Measurements from ENCODE around the gene RHEB.

The RHEB gene

GRCh38 chr7:151422212-151422611 lies 97.5 kb downstream of the RHEB start:
- TF ChIP-seq CTCF (IDR thresholded peaks at IDR 0.05): no peak
- Histone ChIP-seq H3K4me3 (no peak overlapping the region), H3K27ac (no peak overlapping the region)
- DNase-seq (ENCODE audit: low spot score): no peak

GRCh38 chr7:151420144-151420543 lies 99.6 kb downstream of the RHEB start:
- H3K27ac ChIP-seq: no peak overlapping the region
- no peak for DNase-seq (ENCODE audit: low spot score)
- no peak overlapping the region for H3K4me3 ChIP-seq
- no peak for TF ChIP-seq CTCF (IDR thresholded peaks at IDR 0.05)

DNA sequence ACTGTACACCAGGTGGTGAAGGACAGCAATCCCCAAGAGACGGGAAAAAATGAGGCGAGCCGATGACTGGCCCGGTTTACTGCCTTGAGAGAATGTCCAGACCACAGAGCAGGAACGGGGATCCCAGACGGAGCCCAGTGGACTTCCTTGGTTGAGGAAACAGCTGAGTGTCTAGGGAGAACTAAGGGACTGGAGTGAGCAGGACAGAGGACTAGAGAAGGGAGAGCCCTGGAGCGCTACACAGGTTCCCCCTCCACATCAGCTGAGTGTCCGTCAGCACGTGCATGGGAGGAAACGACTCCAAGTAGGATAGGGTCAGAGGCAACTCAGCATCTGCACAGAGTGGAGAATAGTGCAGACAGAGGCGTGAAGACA lies 102.8 kb downstream of the RHEB start:
- Histone ChIP-seq H3K4me3 (no peak overlapping the region), H3K27ac (no peak overlapping the region)
- no peak for DNase-seq (ENCODE audit: low spot score)
- no peak for TF ChIP-seq CTCF (IDR thresholded peaks at IDR 0.05)

- no peak for DNase-seq (ENCODE audit: low spot score)
- no peak overlapping the region for H3K4me3 ChIP-seq
- TF ChIP-seq CTCF (IDR thresholded peaks at IDR 0.05): no peak
- H3K27ac ChIP-seq: no peak overlapping the region
Measured at GRCh38 chr7:151416112-151416940, 103.4 kb downstream of the RHEB start.
